ENCODE results near the gene HSBP1L1.

The HSBP1L1 gene

DNA sequence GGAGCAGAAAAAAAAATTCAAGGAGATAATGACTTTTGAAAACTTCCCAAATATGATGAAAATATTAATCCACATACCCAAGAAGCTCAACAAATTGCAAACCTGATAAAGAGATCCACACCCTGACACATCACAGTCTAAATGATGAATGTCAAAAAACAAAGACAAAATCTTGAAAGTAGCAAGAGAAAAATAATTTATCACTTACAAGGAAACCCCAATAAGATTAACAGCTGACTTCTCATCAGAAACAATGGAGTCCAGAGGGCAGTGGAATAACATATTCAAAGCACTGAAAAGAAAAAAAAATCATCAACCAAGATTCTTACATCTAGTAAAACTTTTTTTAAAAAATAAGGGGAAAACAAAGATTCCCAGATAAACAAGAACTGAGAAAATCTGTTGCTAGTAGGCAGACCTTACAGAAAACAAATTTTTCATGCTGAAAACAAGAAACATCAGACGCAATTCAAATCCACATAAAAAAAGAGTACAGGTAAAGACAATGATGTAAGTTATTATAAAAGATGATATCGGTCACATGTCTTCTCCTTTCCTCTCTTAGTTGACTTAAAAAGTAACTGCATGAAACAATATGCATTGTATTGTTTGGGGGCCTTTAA lies 34.3 kb upstream of the HSBP1L1 start:
- no peak for DNase-seq (ENCODE audit: low read depth, low spot score)

- DNase-seq (ENCODE audit: low read depth, low spot score), result no peak
These were observed 33.0 kb upstream of the HSBP1L1 start for GRCh38 chr18:79931475-79931874.

DNA sequence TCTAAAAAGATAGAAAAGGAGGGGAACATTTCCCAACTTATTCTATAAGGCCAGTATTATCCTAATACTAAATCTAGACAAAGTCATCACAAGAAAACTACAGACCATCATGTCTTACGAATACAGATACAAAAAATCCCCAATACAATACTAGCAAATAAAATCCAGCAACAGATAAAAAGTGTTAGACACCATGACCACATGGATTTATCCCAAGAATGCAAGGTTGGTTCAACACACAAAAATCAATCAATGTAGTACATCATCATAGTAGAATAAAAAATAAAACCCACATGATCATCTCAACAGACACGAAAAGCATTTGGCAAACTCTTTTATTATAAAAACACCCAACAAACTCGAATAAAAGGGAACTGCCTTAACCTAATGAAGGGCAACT lies 31.5 kb upstream of the HSBP1L1 start:
- no peak for DNase-seq (ENCODE audit: low read depth, low spot score)

DNA sequence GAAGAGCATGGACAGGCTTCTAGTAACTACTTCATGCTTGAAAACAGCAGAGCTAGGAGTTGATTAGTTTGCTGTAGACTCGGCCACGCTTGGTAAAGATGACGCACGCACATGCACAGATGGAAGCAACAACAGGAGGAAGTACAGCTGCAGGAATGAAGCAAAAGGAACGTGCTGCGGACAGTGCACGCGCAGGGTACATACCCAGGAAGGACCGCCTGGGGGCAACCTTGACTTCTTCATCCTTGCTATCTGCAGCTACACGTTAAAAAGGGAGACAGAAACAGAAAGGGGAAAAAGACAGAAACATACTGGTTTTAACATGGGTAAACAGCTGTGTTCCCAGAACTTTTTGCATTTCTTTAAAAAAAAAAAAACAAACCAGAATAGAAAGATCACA lies 30.7 kb upstream of the HSBP1L1 start:
- DNase-seq (ENCODE audit: low read depth, low spot score), result no peak

DNA sequence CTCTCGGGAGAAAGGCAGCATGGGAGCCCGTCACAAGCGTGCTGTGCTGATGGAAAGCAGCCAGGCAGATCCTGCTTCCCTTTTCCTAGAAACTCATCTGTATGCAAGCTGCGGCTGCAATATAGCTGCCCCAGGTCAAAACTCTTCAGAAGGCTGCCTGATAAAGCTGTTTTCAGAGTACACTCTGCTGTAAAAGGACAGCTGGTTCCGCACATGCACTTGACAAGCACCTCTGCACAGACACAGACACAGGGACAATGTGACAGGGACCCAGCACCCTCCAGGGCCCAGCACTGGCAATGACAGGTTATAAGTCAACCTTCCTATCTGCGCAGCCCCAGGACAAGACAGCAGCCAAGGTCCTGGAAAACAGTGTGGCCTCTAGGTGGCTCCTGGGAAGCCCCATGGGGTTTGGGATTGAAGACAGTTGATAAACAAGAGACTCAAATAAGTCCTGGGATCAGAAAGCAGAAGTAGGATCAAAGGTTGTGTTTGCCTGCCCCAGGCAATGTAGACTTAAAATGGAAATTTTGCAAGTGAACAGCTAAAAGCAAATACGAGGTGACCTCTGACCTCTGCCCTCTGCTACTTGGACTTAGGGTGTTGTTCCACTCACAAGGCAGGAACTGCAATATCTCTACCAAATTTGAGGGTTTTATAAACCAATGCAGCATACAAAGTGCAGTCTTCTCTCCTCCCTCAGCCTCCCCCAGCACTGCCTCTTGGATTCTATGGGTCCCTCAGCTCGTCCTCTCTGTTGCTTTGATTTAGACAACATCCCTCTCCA lies 29.9 kb upstream of the HSBP1L1 start:
- DNase-seq (ENCODE audit: low read depth, low spot score), result no peak

DNA sequence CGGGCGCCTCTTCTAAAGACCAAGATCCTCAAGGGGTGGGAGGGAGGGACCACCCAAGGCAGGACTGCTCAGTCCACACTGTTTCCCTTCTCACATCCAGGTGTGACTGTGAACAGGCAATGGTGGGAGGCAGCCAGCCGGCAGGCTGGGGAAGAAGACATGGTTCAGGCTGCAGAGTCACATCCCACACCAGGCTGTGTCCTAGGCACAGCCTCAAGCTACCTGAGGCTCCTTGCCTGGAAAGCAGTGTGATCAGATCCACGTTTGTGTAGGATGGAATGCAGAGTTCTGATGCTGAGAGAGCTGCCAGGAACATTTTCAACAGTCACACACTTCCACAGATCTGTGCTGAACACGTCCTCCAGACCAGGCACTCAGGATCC lies 29.4 kb upstream of the HSBP1L1 start:
- DNase-seq (ENCODE audit: low read depth, low spot score), result no peak

DNA sequence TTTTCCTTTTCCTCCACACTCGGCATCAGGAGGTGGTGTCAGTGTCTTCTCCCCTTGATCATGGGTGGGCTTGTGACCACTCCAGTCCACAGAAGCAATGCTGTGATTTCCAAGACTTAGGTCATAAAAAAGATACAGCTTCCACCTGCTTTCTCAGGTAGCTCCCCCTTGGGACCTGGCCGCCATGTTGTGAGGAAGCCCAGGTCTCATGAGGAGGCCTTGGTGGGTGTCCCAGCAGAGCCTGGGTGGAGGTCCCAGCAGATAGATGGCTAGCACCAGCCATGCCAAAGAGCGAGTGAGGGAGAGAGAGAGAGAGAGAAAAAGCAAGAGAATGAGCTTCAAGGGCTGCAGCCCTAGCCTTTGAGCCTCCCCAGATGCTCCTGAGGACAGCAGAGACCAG lies 28.9 kb upstream of the HSBP1L1 start:
- no peak for DNase-seq (ENCODE audit: low read depth, low spot score)

- no peak for DNase-seq (ENCODE audit: low read depth, low spot score)
These were observed 28.5 kb upstream of the HSBP1L1 start for GRCh38 chr18:79935925-79936324.

GRCh38 chr18:79936641-79937040 lies 27.8 kb upstream of the HSBP1L1 start:
- no peak for DNase-seq (ENCODE audit: low read depth, low spot score)

DNA sequence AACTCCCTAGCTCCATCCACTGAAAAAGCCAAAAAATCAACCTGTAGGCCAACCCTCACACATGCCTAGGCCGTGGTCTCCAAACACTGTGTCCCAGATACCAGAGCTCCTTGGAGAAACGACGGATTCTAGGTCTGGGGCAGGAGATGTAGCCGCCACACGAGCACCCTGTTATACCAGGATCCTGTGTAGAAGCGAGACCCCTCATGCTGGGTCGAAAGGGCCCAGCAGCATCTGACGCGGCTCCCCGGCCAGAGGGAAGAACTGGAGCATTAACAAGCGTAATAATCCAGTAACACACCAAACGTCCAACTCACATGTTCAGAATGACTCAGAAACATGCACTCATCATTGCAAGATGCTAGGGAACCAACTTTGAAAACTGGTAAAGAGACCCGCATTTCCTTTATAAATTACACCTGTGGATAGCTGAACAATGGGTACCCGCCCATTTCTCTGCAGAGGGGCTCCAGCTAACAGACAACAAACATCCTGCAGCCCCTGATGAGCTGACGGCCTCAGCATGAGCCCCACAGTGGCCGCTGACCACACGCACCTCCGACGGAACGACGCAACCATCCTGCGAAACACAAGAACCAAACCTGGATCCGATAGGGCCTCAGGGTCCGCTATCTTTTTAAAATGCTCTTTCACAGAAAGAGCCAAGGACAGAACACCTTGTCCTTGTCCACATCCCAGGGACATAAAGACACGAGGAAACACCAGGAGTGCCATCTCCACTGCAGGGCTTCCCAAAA lies 27.2 kb upstream of the HSBP1L1 start:
- no peak for DNase-seq (ENCODE audit: low read depth, low spot score)

- DNase-seq (ENCODE audit: low read depth, low spot score), result no peak
These were observed 26.2 kb upstream of the HSBP1L1 start for GRCh38 chr18:79938196-79938595.

- DNase-seq (ENCODE audit: low read depth, low spot score), result no peak
These were observed 25.3 kb upstream of the HSBP1L1 start for GRCh38 chr18:79939096-79939495.

GRCh38 chr18:79940126-79940813 lies 24.2 kb upstream of the HSBP1L1 start:
- DNase-seq (ENCODE audit: low read depth, low spot score), result no peak

DNA sequence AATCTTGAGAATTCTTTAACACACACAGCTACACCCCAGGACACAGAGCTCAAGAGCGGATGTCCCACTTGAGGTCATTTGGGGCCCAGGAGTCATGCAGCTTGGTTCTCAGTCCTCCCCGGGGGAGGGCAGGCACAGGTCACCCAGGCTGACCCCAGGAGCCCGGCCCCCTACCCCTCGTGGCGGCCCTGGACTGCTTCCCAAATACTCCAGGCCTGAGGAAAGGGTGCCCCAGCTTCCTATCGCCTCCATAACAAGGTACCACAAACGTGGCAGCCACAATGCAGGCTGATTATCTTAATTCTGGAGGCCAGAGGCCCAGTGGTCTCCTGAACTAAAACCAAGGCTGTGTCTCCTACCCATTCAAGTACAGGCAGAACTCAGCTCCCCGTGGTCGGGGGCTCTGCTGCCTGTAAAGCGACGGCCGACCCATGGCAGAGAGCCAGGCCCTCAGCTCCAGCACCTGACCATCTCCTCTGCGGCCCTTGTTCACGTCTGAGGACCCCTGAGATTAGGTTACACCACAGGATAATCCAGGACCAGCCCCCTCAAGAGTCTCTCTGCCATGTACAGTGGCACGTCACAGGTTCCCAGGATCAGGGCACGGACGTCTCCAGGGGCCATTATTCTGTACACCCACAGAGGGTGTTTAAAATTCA lies 23.5 kb upstream of the HSBP1L1 start:
- DNase-seq (ENCODE audit: low read depth, low spot score), result no peak

DNA sequence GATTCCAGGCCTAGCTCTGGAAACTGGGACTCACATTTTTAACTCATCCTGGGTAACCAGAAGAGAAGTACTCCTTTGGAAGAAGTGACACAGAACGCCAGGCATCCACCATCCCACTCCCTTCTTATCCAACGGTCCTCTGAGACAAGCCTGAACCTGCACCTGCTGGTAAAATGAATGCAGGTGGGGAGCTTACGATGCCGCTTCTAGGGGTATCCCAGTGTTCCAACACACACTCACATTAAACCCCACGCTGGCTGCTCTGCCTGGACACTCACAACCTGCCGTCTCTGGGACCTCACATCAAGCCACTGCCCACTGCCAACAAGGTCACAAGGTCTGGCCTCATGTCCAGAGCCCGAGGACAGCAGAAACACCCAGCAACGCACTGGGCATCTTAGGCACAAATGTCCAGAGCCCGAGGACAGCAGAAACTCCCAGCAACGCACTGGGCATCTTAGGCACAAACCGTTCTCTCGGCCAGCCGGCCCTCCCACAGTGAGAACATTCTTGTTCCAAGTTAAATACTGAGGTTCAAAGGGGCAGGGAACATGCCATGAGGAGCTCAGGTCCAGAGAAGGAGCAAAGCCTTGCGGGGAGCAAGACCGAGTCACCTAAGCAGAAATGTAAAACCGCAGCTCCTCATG lies 22.8 kb upstream of the HSBP1L1 start:
- no peak for DNase-seq (ENCODE audit: low read depth, low spot score)

GRCh38 chr18:79942211-79942610 lies 22.2 kb upstream of the HSBP1L1 start:
- DNase-seq (ENCODE audit: low read depth, low spot score), result no peak

- no peak for DNase-seq (ENCODE audit: low read depth, low spot score)
These were observed 21.4 kb upstream of the HSBP1L1 start for GRCh38 chr18:79942786-79943607.

DNA sequence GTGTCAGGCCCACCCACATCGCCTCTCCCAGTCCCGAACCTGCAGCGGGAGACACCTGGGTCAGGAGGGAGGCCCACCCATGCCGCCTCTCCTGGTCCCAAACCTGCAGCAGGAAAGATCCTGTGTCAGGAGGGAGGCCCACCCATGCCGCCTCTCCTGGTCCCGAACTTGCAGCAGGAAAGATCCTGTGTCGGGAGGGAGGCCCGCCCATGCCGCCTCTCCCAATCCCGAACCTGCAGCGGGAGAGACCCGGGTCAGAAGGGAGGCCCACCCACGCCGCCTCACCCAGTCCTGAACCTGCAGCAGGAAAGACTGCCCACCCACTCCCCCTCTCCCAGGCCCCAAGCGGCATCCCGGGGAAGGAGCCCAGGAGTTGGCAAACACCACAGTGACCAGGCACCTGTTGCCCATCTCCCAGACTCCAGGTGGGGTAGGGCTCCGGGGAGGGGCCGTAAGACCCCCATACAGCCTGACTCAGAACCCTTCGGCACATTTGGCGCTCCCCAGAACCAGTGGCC lies 20.8 kb upstream of the HSBP1L1 start:
- no peak for DNase-seq (ENCODE audit: low read depth, low spot score)

DNA sequence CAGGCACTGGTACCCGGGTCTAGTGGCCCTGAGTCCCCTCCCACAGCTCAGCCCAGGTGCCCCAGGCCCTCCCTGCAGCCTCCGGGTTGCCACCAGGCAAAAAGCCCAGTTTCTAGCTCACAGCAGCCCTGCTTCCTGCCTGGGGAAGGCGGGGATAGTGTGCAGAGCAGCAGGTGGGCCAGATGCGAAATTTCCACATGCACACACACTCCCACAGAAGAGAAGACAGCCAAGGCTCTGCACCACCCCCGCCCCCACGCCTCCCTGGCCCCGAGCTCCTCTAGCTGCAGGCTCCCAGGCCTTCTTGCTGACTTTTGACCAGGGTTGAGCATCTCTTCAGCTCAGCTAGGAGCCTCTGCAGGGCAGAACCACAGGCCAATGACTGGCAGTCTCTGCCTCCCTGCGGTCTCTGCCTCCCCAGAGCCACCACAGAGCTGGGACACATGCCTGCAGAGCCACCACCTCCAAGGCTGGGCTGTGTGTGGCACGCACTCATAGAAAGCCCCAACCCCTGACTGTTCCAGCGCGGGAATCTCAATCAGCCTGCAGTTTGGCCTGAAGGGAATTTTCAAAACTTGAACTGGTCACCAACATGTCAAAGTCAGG lies 20.2 kb upstream of the HSBP1L1 start:
- DNase-seq (ENCODE audit: low read depth, low spot score), result peak; percentile 24

DNA sequence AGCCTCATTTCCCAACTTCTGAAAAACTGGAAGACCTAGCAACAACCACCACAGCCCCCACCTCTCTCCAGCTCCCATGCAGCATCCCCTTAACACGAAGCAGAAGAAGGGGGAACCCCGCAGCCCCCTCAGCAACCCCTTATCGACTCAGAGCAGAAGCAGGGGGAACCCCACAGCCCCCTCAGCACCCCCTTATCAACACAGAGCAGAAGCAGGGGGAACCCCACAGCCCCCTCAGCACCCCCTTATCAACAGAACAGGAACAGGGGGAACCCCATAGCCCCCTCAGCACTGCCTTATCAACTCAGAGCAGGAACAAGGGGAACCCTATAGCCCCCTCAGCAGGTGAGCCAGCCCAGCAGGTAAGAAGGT lies 19.7 kb upstream of the HSBP1L1 start:
- no peak for DNase-seq (ENCODE audit: low read depth, low spot score)

Data from astrocyte of the hippocampus (primary cell).